DMS79 (cell line): ENCODE data around the gene EFL1.

ENCODE experiments used
- DNase-seq: peaks from one replicate; lab custom pipeline; 2025; lab: John Stamatoyannopoulos, UW

EFL1 gene

DNA sequence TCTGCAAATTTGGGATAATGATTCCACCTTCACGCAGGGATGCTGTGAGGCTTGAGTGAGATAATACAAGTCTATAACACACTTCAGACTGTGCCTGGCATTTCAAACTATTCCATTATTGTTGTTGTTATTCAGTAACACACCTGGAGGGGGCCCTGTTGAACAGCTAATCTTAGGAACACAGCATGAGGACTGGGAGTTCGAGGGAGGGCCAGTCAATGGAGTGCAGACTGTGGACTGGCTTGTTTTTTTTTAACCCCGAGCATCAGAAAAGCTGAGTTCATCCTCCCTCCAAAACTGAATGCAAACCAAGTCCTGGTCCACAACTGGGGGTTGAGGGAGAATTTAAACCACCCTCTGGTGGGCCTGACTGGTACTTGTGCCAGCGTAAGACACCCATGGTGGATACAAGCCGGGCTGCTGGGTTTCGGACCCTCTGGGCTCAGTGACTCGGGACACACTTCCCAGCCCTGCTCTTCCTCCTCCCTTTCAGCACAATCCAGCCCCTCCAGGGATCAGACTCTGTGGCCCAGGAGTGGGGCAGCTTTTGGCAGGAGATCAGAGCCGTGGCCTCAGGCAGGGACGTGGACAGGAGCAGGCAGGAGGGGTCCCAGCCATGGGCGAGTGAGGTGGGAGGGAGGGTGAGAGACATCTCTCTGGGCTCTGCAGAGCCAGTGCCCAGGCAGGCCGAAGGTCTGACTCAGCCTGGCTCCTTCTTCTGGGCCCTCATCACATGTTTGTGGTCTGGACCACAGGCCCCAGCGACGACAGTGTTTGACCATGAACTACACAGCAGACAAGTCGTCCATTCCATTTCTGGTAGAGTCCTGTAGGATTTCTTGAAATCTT lies 180.4 kb downstream of the EFL1 start:
- DNase-seq: no peak

DNA sequence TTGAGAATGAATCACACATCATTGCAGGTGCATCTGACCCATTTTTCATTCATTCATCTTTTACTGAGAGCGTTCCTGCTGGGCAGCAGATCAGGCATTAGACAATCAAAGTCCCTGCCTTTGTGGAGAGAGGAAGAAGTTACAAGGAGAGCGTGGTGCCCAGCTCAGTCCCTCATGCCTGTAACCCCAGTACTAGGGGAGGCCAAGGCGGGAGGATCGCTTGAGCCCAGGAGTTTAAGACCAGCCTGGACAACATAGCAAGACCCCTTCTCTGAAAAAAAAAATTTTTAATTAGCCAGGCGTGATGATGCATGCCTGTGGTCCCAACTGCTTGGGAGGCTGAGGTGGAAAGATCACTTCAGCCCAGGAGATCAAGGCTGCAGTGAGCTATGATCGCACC lies 181.8 kb downstream of the EFL1 start:
- no peak for DNase-seq
